Left lung (tissue), 10 donors: ENCODE data around the gene MMP19. TPM values are rescaled to one million over a fixed set of nuclear protein-coding genes. Genes with fewer than 3 reads are reported as not detected.

Source experiments
- ATAC-seq: fragments of 200-7000 bp; cut with Tn5 transposase; one replicate; pipeline ENCODE4 v1.9.1; 2020; ENCODE audit warnings: moderate library complexity
- DNase-seq, 4 donors: peaks; one replicate each; pipeline ENCODE4 v3.0.0-alpha.2; 2013 to 2020
- H3K27ac ChIP-seq, 2 donors: fragments of 200-600 bp; sonication (generic) in 1 of 2; one replicate each; pipeline versions ENCODE4 v1.5.0 to v1.8.0; 2020 to 2021
- H3K27me3 ChIP-seq, 2 donors: fragments of 200-600 bp; sonication (generic) in 1 of 2; one replicate each; pipeline versions ENCODE4 v1.5.0 to v1.8.0; 2020 to 2021
- H3K36me3 ChIP-seq, 2 donors: fragments of 200-600 bp; sonication (generic) in 1 of 2; one replicate each; pipeline versions ENCODE4 v1.5.0 to v1.8.0; 2020 to 2021
- H3K4me1 ChIP-seq, 2 donors: fragments of 200-600 bp; one replicate each; pipeline ENCODE4 v1.8.0; 2021
- H3K4me3 ChIP-seq, 2 donors: fragments of 200-600 bp; sonication (generic) in 1 of 2; one replicate each; pipeline versions ENCODE4 v1.5.0 to v1.8.0; 2020 to 2021; ENCODE audit warnings: mild to moderate bottlenecking in 1 of 2
- H3K9me3 ChIP-seq, 2 donors: fragments of 200-600 bp; sonication (generic) in 1 of 2; one replicate each; pipeline versions ENCODE4 v1.5.0 to v1.8.0; 2020 to 2021
- intact Hi-C, 2 donors: fragments of 100-400 bp; cut with DNase I; formaldehyde crosslinking; loops; one replicate each; pipeline versions ENCODE4 v1.11.2 to v1.14.2; 2022
- polyA plus RNA-seq, 6 donors: library from polyadenylated mRNA; unstranded; fragments of 120-200 nt; gene quantifications; one replicate each; pipeline ENCODE4 v1.2.1, GENCODE V29; 2013; ENCODE audit not compliant: insufficient read length in 6 of 6
- total RNA-seq, 2 donors: library from RNA; stranded (reverse); fragmentation: NEBNext Ultra II Directional; extraction: Animal tissue kit (Norgen Biotek cat#: 25700); gene quantifications; one replicate each; pipeline ENCODE4 v1.2.1, GENCODE V29; 2021
- TF ChIP-seq, protein P1 (sequence below), 2 donors: fragments of 200-600 bp; sonication (generic) in 1 of 2; IDR thresholded peaks; one replicate each; pipeline versions ENCODE4 v1.5.0 to v1.8.0; 2021; ENCODE audit warnings: antibody characterized with exemption in 2 of 2
- donor health status: DM: no; HTN: yes; CAD: no.
- donor health status: DM: no; HTN: no; CAD: no.

The MMP19 gene
- total and polyA plus RNA-seq, 8 donors: 9.9 to 78.4 (median 11.9) TPM

DNA sequence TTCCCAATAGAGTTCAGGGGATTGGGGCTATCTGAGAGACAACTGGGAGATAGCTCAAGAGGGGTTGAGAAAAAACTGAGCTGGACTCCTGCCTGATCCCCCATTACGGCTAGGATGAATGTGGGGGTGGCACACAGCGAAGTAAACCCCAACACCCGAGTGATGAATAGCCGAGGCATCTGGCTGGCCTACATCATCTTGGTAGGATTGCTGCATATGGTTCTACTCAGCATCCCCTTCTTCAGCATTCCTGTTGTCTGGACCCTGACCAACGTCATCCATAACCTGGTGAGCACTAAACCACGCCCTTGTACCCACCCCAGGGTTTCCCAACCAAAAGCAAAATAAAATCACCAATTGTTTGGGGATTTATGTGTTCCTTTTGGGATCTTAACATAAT lies 23.9 kb downstream of the MMP19 start:
- TF ChIP-seq, protein P1, sequence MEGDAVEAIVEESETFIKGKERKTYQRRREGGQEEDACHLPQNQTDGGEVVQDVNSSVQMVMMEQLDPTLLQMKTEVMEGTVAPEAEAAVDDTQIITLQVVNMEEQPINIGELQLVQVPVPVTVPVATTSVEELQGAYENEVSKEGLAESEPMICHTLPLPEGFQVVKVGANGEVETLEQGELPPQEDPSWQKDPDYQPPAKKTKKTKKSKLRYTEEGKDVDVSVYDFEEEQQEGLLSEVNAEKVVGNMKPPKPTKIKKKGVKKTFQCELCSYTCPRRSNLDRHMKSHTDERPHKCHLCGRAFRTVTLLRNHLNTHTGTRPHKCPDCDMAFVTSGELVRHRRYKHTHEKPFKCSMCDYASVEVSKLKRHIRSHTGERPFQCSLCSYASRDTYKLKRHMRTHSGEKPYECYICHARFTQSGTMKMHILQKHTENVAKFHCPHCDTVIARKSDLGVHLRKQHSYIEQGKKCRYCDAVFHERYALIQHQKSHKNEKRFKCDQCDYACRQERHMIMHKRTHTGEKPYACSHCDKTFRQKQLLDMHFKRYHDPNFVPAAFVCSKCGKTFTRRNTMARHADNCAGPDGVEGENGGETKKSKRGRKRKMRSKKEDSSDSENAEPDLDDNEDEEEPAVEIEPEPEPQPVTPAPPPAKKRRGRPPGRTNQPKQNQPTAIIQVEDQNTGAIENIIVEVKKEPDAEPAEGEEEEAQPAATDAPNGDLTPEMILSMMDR (IDR thresholded peaks at IDR 0.05): no peak
- no peak for ATAC-seq
- H3K27ac ChIP-seq: peak overlapping the region; percentile 53 to 87
- H3K4me1 ChIP-seq: peaks cover 13 to 47% of the 10 kb centered on the region in 2 donors
- peaks cover 0 to 55% of the 10 kb centered on the region in 2 donors for H3K36me3 ChIP-seq
- no peaks in the 10 kb centered on the region for H3K9me3 ChIP-seq
- peak overlapping the region in 1 of 2 donors; percentile 68 for H3K4me3 ChIP-seq
- H3K27me3 ChIP-seq: no peaks in the 10 kb centered on the region
- intact Hi-C loops: no loop called here
- DNase-seq: no peak

DNA sequence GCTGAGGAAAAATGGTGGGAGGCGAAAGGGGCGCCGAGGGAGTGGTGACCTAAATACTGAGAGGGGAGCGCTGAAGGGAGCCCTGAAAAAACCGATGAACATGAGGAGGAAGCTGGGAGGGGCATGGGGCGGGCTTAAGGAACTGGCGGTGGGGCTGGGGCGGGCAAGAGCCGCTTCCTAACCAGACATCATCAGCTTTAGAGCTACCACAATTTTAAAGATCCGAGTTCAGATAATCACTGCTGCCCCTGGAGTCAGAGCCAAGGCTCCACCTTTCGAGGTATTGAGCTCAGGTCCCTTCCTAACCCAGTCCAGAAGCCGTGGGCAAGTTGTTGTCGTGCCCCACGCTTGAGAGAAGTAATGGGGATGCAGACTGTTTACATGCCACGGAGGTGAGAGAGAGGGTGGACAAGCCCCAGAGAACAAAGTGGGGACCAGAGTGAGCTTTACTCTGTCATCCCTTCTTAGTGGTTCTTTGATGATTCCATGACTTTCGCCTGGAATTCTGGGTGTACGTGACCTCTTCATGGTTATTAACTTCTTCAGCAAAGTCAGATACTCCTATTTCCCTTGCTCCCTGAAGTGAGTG lies 24.5 kb downstream of the MMP19 start:
- Histone ChIP-seq H3K4me1 (peaks cover 13 to 49% of the 10 kb centered on the region in 2 donors), H3K27ac (peak overlapping the region; percentile 53 to 87), H3K36me3 (peaks cover 0 to 58% of the 10 kb centered on the region in 2 donors), H3K27me3 (no peaks in the 10 kb centered on the region), H3K9me3 (no peaks in the 10 kb centered on the region), H3K4me3 (peak overlapping the region; percentile 55 to 68)
- DNase-seq (no peak), ATAC-seq (peak; percentile 68)
- intact Hi-C loops: no loop called here
- TF ChIP-seq, protein P1 (IDR thresholded peaks at IDR 0.05): no peak

DNA sequence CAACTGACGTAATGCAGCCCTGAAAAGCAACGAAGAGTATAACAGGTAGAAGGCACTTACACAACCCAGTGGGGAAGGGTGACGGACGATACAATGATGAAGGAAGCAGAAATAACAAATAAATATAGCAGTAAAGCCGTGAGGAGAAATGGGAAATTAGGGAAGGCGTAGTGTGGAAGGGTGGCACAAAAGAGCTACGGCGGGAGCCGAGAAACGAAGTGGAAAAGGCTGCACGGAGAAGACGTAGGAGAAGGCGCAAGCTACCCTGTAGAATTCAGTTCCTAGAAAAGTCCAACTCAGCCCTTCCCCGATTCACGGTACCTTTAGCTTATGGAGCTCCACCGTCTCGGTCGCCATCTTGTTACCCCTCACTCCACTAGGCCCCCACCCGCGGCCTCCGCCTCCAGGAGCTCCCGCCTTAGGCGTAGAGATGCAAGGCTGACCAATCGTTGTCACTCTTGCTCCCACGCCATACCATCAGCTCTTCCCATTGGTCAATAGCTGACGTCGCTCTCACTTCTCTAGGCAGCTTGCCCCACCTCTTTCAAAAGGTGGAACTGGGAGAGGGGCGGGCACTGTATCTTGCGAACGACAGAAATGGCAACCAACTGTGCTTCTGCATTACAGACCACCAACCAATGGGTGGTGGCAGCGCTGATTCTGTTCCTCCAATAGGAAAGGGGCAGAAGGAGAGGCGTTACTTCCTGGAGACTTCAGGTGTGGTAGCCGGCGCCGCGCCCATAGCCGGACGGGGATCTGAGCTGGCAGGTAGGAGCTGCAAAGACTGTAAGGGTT lies 25.2 kb downstream of the MMP19 start, which contains the start of the genes ORMDL2 and SARNP:
TSS of gene ORMDL2 (plus strand) at position 697 of the 795 bp plus-strand sequence. CDS start 959 bp downstream, outside the sequence.
TSS of gene SARNP (minus strand) at position 380 of the 795 bp plus-strand sequence. CDS start at position 357, 23 bp downstream.
- Histone ChIP-seq H3K4me1 (peaks cover 13 to 52% of the 10 kb centered on the region in 2 donors), H3K4me3 (peak within 1 kb of the TSS; percentile 68 to 76), H3K9me3 (no peaks in the 10 kb centered on the region), H3K36me3 (peaks cover 0 to 51% of the 10 kb centered on the region in 2 donors), H3K27ac (peak within 1 kb of the TSS; percentile 87 to 88), H3K27me3 (no peaks in the 10 kb centered on the region)
- intact Hi-C loops: no loop called here
- ATAC-seq: peak; percentile 98
- TF ChIP-seq, protein P1 (IDR thresholded peaks at IDR 0.05): no peak
- peak; percentile 96 to 99 (median 98) for DNase-seq

DNA sequence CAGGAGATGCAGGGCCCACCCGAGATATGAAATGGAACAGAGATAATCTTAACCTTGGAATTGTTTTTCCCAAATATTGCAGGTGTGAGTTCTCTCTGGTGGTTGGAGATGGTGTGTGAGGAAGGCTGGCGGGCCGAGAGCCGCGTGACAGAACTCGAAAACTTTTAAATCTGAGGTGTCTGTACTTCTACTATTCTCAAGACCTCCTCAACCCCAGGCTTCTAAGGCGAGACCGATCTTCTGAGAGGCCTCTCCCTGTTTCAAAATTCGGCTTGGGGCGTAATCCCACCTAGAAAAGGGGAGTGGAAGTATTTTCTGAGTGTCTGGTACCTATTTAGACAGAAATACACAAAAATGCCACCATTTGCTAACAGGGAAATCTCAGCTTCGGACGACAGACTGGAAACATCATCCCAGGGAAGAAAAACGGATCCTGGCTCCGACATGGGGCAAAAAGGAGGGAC lies 25.8 kb downstream of the MMP19 start:
- Histone ChIP-seq H3K27me3 (no peaks in the 10 kb centered on the region), H3K27ac (peak overlapping the region; percentile 87 to 88), H3K4me1 (peaks cover 13 to 57% of the 10 kb centered on the region in 2 donors), H3K4me3 (peak overlapping the region; percentile 68 to 76), H3K9me3 (no peaks in the 10 kb centered on the region), H3K36me3 (peaks cover 0 to 45% of the 10 kb centered on the region in 2 donors)
- peak; percentile 10 for ATAC-seq
- TF ChIP-seq, protein P1 (IDR thresholded peaks at IDR 0.05): no peak
- DNase-seq: peak in 1 of 4 donors; percentile 59
- intact Hi-C loops: no loop called here

DNA sequence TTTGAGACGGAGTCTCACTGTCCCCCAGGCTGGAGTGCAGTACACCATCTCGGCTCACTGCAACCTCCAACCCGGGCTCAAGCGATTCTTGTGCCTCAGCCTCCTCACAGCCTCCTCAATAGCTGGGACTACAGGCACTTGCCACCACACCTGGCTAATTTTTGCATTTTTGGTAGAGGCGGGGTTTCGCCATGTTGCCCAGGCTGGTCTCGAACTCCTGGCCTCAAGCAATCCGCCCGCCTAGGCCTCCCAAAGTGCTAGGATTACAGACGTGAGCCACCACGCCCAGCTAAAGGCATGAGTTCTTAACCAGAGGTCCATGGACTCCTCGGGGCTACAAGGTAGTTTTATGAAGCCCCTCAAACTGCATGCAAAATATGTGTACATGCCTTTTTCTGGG lies 27.3 kb downstream of the MMP19 start:
- Histone ChIP-seq H3K27me3 (no peaks in the 10 kb centered on the region), H3K4me3 (no peak overlapping the region), H3K9me3 (no peaks in the 10 kb centered on the region), H3K36me3 (peaks cover 0 to 31% of the 10 kb centered on the region in 2 donors), H3K27ac (no peak overlapping the region), H3K4me1 (peaks cover 13 to 64% of the 10 kb centered on the region in 2 donors)
- TF ChIP-seq, protein P1 (IDR thresholded peaks at IDR 0.05): no peak
- ATAC-seq (no peak), DNase-seq (no peak)
- intact Hi-C loops: no loop called here
